A204.1 (cell line): ENCODE results near the gene RAB3GAP1.
"Not testable (repeated sequence)": the region's sequence is repeated elsewhere in the genome, so short reads cannot be mapped to it uniquely, and the experiment has no call there.

Experiments used
- FAIRE-seq: peaks from 2 replicates; lab custom pipeline; 2012; peaks lifted over from hg19 to GRCh38; lab: Jason Lieb, UNC

The RAB3GAP1 gene

DNA sequence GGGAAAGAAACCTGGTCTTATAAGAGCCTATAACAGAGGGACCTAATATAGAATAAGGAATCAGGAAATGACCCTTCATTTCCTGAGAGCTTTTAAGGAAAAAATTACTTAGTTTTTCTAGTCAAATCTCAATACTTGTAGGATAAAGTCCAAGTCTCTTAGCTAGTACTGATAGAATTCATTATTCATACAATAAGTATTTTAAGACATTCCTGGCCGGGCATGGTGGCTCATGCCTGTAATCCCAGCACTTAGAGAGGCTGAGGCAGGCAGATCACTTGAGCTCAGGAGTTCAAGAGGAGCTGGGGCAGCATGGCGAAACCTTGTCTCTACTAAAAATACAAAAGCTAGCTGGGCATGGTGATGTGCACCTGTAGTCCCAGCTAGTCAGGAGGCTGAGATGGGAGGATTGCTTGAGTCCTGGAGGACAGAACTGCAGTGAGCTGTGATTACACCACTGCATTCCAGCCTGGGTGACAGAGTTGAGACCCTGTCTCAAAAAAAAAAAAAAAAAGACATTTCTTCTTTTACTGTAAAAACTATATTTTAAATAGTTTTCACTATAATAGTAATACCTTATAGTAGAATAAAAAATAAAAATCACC lies 3.2 kb downstream of the RAB3GAP1 start:
- no peak for FAIRE-seq

DNA sequence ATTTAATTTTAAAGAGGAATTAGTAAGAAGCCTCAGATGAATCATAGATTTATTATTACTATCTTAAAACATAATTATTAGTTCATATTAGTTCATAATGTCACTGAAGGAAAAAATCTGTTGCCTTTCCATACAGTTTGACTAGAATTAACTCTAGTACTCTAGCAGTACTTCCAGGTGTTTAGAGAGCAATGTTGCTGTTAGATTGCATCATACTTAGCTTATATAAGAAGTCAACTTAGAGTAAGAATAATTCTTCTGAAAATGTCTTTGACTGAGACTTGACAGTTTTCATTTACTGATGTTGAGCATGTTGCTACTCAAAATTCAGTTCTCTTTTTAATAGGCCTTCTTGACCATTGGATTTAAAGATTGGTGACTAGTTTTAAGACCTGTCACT lies 4.7 kb downstream of the RAB3GAP1 start:
- no peak for FAIRE-seq

DNA sequence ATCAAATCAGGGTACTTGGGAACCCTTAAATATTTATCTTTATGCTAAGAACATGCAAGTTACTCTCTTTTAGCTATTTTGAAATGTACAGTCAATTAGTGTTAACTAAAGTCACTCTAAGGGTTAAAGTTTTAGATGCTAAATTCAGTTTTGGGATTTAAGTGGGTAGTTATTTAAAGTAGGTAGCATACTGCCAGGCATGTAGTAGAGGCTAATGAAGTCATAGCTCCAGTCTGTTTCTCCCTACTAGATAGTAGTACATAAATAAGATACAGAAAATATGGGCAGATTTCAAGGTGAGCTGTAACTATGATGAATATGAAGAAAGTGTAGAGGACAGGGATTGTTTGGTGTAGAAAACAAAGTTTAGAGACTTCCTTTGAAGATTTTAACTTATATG lies 7.5 kb downstream of the RAB3GAP1 start:
- no peak for FAIRE-seq

DNA sequence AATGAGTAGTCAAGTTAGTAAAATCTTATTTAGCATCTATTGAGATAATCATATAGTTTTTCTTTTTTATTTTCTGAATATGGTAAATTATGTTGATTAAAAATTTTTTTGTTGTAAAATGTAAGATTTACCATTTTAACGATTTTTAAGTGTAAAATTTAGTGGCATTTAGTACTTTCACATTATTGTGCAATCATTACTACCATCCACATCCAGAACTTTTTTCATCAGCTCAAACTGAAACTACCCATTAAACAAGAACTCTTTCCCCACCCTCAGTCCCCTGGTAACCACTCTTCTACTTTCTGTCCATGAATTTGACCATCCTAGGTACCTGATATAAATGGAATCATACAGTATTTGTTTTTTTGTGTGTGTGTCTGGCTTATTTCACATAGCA lies 11.1 kb downstream of the RAB3GAP1 start:
- peak; percentile 85 for FAIRE-seq

DNA sequence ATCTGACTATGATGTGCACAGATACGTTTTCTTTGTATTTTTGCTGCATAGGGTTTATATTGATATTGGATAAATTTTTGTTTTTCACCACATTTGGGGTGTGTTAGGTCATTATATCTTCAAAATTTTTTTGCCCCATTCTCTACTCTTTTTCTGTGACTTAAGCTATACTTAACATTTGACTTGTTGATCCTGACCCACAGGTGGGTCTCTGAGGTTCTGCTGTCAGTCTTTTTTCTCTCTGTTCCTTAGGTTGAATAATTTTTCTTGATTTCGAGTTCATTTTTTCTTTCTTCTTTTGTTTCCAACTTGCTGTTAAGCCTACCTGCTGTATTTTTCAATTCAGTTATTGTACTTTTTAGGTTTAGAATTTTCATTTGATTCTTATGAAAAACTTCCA lies 12.1 kb downstream of the RAB3GAP1 start:
- no peak for FAIRE-seq

DNA sequence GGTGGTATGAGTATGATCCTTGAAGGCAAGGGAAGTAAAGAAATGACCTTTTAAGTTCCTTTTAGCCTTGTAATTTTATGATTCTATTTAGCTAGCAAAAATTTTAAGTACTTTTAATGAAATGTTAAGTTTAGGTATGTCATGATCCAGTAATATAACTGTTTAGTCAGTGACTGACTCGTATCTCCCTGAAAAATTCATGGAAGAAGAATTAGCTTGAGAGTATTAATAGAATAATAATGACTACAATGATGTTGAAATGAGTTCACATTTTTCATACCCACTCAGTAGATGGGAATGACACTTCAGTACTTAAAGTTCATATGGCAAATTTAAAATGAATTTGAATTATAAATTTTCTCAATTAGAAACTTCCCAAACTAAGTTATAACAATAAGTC lies 14.6 kb downstream of the RAB3GAP1 start:
- FAIRE-seq = no peak

DNA sequence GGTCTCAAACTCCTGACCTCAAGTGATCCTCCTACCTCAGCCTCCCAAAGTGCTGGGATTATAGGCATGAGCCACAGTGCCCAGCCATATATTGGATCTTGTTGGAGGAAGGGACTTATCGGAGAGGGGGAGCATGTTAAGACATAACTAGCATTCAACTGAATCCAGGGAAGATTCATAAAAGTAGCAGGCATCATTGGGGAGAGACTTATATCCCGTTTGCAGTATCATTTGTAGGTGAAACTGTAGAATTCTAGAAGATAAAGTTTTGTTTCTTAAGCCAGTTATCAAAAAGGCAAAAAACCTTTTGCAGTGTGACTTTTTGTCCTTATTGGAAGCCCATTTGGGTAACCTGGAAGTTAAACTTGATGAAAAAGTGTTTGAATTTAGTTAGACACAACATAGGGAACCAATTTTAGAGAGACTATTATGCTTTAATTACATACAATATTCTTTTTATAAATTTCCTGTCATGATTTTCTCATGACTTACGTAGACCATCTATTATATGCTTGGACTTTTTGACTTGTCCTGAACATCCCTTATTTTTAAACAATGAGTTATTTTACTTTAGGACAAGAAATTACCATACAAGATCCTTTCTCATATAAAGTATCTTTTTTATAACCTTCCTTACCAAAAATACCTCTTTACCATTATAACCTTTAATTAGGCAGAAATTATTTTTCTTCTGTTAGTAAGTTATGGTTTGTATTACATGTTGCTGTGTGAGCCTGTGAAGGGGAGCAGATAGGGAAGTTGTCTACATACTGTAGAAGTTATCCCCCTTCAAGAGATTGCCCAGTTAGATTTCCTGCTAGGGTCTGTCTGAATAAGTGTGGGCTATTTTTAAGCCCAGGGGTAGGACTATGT lies 20.3 kb downstream of the RAB3GAP1 start:
- no peak for FAIRE-seq

DNA sequence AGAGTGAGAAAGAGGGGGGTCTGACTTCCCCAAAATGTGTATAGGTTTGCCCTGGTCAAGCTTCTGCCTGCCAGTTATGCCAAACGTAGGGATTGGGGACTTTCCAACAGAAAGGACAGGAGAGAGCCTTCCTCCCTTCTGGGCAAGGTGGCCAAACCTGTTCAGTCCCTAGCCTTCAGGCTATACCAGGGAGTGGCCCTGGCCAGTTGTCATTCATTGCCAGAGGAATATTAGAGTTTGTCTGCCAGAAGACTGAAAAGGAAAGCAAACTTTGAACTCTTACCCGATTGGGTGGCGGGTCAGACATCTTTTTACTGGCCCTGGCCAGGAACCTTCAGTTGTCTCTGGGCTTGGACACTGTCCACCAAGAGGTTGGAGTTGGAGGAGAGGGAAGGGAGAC lies 22.1 kb downstream of the RAB3GAP1 start:
- no peak for FAIRE-seq

DNA sequence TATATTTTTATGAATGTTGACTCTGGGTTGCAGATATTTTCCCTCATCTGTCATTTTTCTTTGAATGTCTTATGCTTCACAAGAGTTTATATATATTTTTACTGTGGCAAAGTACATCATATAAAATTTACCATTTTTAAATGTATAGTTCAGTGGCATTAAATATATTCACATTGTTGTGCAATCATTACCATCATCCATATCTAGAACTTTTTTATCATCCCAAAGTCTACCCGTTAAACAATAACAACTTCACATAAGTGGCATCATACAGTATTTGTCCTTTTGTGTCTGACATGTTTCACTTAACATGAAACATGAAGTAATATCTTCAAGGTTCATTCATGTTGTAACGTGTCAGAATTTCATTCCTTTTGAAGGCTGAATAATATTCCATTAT lies 24.5 kb downstream of the RAB3GAP1 start:
- no peak for FAIRE-seq

DNA sequence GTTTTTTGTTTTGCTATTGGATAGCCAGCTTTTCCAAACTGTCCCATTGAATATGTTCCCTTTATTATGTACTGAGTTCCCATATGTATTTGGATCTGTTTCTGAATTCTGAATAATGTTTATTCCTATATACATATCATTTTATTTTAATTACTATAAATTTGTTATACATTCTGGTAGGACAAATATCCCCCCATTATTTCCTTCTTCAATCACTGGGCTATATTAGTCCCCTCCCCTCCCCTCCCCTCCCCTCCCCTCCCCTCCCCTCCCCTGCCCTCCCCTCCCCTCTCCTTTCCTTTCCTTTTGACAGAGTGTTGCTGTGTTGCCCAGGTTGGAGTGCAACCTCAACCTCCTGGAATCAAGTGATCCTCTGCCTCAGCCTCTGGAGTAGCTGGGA lies 26.3 kb downstream of the RAB3GAP1 start:
- FAIRE-seq = no peak

DNA sequence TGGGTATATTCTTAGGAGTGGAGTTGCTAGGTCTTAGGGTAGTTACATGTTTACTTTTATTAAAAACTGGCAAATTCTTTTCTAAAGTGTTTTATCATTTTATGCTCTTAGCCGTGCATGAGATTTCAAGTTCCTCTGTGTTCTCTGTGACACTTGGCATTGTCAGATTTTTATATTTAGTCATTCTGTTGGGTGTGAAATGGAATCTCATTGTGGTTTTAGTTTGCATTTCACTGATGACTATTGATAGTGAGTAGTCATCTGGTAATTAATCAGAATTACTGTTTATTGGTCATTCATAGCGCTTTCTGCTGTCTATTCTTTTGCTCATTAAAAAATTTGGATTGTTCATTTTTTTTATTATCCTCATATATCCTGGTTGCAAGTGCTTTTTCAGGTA lies 34.1 kb downstream of the RAB3GAP1 start:
- FAIRE-seq = no peak

DNA sequence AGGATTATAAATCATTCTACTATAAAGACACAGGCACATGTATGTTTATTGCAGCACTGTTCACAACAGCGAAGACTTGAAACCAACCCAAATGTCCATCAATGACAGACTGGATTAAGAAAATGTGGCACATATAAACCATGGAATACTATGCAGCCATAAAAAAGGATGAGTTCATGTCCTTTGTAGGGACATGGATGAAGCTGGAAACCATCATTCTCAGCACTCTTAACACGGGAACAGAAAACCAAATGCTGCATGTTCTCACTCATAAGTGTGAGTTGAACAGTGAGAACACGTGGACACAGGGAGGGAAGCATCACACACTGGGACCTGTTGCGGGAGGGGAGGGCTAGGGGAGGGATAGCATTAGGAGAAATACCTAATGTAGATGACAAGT lies 37.5 kb downstream of the RAB3GAP1 start:
- not testable (repeated sequence) for FAIRE-seq

DNA sequence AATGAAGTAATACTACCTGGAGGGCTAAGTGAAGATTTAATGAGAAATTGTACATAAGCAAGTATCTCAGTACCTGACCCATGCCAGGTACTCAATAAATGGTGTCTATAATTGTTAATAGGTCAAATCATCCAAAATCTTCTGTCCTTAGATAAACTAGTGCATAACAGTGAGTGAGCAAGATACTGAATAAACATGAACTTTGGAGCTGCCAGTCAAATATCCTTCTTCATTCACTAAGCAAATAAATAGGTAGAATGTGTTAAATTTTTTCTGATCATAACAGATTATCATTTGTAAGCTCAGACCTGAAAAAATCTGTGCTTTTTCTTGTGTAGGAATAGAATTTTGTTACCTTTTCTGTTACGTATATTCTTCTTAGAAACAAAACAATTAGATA lies 39.6 kb downstream of the RAB3GAP1 start:
- FAIRE-seq = no peak

DNA sequence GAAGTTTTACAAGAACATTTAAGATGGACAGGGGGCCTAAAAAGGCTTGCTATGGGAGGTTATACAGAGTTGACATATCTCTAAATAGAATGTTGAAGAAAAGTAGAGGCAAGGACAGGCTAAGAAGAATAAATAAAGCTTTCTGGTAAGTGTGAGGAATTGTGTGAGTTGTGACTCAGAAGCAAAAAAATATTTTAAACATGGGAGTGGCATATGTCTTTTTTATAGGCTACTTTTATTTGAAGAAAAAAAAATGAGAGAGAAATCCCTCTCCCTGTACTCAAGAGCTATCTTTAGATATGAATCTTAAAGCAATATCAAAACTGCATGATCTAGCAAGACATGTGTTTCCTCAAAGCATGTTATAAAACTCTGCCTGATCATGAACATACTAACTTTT lies 41.1 kb downstream of the RAB3GAP1 start:
- FAIRE-seq = no peak

DNA sequence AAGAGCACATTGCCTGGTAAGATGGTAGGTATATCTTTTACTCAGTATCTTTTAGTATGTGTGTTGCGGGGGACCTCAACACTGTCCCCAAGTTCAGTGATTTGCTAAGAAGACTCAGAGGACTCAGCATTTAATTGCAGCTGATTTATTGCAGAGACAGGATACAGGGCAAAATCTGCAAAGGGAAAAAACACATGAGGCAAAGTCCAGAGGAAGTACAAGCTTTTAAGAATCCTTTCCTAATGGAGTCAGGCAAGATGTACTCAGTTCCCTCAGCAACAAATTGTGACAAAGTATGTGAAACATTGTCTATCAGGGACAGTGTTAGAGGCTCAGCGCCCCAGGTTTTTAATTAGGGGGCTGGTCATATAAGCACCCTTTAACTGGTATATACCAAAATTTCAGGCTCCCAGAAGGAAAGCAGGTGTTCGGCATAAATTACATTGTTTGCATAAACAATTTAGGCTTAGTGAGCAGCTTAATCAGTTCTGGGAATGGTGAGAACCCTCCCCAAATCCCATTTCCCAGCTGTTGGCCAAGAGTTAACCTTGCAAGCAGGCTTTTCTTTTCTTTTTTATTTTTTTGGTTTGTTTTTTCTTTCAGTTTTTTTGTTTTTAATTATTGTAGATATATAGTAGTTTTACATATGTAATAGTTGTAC lies 41.7 kb downstream of the RAB3GAP1 start:
- no peak for FAIRE-seq

DNA sequence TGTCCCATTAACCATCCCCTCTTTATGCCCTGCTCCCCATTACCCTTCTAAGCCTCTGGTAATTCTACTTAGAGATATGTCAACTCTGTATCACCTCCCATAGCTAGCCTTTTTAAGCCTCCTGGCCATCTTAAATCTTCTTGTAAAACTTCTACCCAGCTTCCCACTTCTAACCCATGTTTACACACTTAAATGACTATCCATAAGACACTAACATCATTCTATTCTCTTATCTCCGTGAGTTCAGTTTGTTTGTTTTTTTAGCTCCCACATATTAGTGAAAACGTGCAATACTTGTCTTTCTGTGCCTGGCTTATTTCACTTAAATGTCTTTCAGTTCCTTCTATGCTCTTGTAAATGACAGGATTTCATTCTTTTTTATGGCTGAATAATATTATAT lies 42.4 kb downstream of the RAB3GAP1 start:
- no peak for FAIRE-seq

DNA sequence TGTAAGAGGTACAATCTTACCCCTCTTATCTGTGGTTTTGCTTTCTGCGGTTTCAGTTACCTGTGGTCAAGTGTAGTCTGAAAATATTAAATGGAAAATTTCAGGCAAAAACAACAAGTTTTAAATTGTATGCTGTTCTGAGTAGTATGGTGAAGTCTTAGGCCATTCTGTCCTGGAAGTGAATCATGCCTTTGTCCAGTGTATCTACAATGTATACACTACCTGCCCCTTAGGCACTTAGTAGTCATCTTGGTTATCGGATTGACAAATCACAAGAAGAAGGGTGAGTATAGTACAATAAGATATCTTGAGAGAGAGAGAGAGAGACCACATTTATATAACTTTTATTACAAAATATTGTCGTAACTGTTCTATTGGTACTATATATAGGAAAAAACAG lies 43.5 kb downstream of the RAB3GAP1 start:
- no peak for FAIRE-seq

DNA sequence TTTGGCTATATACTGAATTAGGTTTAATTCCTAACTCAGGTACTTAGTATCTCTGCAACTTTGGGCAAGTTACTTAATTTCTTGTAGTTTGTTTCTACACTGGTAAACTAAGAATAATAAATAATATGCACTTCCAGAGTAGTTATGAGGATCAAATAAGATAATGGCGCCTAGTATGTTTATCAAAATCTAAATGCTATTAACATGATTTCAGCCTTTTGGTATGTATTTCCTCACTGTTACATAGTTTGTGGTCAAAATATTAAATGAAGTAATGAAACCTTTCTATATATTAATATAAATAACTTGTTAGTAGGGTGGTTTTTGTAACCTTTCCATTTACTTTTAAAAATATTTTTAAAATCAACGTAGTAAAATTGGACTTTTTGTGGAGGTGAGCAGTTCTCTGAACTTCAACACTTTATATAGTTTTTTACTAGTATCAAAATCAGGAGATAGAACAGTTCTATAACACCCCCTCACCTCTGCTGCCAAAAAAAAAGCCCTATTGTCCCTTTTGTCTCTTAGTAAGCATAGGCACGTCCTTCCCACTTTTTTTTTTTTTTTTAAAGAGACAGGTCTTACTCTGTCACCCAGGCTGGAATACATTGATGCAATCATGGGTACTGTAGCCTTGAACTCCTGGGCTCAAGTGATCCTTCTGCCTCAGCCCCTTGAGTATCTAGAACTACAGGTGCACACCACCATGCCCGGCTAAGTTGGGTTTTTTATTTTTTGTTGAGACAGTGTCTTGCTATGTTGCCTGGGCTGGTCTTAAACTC lies 44.8 kb downstream of the RAB3GAP1 start:
- FAIRE-seq = no peak

DNA sequence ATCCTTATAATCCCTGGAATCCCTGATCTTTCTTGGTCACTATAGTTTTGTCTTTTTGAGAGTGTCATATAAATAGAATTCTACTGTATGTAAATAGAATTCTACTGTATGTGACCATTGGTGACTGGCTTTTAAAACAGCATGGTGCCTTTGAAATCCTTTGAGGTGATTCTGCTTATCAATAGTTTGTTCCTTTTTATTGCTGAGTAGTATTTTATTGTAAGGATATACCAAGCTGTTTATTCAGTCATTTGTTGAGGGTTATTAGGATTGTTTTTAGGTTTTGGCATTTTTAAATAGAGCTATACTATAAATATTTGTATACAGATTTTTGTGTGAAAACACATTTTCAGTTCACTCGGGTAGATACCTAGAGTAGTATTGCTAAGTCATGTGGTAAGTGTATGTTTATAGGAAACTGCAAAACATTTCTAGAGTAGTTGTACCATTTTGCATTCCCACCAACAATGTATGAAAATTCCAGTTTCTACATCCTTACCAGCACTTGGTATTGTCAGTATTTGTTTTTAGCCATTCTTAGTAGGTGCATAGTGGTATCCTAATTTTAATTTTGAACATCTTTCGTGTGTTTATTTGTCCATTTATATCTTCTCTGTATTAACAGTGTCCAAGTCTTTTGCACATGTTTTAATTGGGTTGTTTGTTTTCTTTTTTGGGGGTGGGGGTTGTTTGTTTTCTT lies 45.6 kb downstream of the RAB3GAP1 start:
- FAIRE-seq = no peak

DNA sequence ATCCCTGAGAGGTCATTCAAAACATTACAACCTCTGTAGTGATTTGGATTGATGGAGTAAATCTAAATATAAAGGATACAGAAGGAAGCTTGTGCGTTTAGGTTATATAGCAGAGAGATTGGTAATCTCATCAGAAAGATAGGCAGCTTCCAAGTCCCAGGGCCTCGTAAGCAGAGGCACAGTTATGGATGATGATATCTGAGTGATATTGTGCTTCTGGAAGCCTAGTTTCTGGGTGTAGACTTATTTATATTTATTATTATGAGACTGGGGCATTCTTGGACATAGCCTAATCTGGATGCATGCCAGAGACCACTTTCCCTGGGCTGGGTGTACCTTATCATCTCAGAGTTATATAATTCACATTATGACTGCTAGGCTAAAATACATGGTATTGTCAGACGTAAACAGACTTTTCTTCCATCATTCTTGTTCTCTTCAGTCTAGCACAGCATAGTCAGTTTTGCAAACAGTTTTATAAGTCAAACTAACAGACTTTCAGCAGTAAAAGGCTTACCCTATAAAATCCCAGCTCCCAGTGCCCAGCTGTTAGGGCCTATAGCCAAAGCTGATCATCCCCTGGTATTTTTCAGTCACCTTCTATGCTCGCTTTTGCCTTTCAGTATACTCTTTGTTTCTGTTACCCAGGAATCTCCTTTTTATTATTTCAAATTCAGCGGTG lies 47.9 kb downstream of the RAB3GAP1 start:
- no peak for FAIRE-seq

DNA sequence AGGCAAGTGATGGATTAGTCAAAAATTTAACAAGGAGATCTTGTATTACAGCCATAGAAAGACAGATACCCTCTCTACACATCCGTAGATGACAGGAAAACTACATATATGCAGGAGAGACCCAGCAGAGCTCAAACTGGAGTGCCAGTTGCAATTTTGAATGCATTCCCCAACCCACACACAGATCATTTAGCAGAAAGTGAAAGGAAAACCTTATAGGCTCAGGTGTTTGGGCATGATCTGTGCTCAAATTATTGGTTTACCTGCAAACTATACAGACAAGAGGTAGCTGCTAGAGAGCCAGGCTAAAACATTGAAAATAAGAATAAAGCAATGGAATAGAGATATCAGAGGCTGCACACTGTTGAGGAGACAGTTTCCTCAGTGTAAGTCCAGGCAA lies 51.8 kb downstream of the RAB3GAP1 start:
- no peak for FAIRE-seq
